ENCODE measurements around the gene COL4A5.

DNA sequence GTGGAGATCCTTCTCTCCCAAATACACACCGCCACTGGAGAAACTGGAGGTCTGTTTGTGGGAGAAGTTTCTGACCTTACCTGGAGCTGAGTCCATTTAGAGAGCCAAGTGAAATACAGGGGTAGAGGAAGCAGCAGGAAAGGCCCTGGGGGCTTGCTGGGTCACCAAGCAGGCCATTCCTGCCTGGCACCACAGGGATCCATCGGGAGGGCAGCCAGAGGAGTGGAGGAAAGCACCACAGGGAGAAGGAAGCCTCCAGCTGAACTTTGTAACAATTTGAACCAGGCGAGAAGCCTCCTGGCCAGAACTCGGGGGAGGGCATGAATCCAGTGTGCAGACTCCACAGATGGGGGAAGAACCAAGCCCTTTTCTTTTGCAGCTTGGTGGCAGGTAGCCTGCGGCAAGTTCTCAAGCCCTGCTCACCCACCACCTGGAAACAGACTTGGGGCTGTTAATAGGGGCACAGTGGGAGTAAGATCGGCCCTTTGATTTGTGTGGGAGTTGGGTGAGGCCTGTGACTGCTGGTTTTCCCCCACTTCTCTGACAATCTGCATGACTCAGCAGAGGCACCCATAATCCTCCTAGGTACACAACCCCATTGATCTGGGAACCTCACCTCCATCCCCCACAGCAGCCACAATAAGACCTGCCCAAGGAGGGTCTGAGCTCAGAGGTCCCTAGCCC lies 202.1 kb downstream of the COL4A5 start:
- TF ChIP-seq, protein P1, sequence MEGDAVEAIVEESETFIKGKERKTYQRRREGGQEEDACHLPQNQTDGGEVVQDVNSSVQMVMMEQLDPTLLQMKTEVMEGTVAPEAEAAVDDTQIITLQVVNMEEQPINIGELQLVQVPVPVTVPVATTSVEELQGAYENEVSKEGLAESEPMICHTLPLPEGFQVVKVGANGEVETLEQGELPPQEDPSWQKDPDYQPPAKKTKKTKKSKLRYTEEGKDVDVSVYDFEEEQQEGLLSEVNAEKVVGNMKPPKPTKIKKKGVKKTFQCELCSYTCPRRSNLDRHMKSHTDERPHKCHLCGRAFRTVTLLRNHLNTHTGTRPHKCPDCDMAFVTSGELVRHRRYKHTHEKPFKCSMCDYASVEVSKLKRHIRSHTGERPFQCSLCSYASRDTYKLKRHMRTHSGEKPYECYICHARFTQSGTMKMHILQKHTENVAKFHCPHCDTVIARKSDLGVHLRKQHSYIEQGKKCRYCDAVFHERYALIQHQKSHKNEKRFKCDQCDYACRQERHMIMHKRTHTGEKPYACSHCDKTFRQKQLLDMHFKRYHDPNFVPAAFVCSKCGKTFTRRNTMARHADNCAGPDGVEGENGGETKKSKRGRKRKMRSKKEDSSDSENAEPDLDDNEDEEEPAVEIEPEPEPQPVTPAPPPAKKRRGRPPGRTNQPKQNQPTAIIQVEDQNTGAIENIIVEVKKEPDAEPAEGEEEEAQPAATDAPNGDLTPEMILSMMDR (IDR thresholded peaks at IDR 0.05; ENCODE audit: low read depth, low read length, missing input control): no peak
- TF ChIP-seq TAF1 (conservative IDR thresholded peaks at IDR 0.05) (no peak), RAD21 (IDR thresholded peaks at IDR 0.05) (no peak), JUND (IDR thresholded peaks at IDR 0.05) (no peak), SP1 (IDR thresholded peaks at IDR 0.05) (no peak), HNF4G (IDR thresholded peaks at IDR 0.05) (no peak), RXRA (IDR thresholded peaks at IDR 0.05) (no peak), GABPA (IDR thresholded peaks at IDR 0.05 in 1 of 2, conservative IDR thresholded peaks at IDR 0.05 in 1 of 2) (no peak)
- TF ChIP-seq, protein P2, sequence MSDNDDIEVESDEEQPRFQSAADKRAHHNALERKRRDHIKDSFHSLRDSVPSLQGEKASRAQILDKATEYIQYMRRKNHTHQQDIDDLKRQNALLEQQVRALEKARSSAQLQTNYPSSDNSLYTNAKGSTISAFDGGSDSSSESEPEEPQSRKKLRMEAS (IDR thresholded peaks at IDR 0.05): no peak
- TF ChIP-seq, protein P3, sequence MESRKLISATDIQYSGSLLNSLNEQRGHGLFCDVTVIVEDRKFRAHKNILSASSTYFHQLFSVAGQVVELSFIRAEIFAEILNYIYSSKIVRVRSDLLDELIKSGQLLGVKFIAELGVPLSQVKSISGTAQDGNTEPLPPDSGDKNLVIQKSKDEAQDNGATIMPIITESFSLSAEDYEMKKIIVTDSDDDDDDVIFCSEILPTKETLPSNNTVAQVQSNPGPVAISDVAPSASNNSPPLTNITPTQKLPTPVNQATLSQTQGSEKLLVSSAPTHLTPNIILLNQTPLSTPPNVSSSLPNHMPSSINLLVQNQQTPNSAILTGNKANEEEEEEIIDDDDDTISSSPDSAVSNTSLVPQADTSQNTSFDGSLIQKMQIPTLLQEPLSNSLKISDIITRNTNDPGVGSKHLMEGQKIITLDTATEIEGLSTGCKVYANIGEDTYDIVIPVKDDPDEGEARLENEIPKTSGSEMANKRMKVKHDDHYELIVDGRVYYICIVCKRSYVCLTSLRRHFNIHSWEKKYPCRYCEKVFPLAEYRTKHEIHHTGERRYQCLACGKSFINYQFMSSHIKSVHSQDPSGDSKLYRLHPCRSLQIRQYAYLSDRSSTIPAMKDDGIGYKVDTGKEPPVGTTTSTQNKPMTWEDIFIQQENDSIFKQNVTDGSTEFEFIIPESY (IDR thresholded peaks at IDR 0.05): no peak
- TF ChIP-seq, protein P4, sequence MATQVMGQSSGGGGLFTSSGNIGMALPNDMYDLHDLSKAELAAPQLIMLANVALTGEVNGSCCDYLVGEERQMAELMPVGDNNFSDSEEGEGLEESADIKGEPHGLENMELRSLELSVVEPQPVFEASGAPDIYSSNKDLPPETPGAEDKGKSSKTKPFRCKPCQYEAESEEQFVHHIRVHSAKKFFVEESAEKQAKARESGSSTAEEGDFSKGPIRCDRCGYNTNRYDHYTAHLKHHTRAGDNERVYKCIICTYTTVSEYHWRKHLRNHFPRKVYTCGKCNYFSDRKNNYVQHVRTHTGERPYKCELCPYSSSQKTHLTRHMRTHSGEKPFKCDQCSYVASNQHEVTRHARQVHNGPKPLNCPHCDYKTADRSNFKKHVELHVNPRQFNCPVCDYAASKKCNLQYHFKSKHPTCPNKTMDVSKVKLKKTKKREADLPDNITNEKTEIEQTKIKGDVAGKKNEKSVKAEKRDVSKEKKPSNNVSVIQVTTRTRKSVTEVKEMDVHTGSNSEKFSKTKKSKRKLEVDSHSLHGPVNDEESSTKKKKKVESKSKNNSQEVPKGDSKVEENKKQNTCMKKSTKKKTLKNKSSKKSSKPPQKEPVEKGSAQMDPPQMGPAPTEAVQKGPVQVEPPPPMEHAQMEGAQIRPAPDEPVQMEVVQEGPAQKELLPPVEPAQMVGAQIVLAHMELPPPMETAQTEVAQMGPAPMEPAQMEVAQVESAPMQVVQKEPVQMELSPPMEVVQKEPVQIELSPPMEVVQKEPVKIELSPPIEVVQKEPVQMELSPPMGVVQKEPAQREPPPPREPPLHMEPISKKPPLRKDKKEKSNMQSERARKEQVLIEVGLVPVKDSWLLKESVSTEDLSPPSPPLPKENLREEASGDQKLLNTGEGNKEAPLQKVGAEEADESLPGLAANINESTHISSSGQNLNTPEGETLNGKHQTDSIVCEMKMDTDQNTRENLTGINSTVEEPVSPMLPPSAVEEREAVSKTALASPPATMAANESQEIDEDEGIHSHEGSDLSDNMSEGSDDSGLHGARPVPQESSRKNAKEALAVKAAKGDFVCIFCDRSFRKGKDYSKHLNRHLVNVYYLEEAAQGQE (IDR thresholded peaks at IDR 0.05): no peak
- TF ChIP-seq, protein P5, sequence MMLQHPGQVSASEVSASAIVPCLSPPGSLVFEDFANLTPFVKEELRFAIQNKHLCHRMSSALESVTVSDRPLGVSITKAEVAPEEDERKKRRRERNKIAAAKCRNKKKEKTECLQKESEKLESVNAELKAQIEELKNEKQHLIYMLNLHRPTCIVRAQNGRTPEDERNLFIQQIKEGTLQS (IDR thresholded peaks at IDR 0.05): no peak
